ENCODE data around the gene MFF.
"Not testable (repeated sequence)": the region's sequence is repeated elsewhere in the genome, so short reads cannot be mapped to it uniquely, and the experiment has no call there.

MFF gene

GRCh38 chr2:227379095-227379494, 54.0 kb downstream of the MFF start, which contains the start of gene TM4SF20:
TSS of gene TM4SF20 (minus strand) at chr2:227379306. CDS start at chr2:227379268, 38 bp downstream.
- no peak for DNase-seq

- DNase-seq, result peak; percentile 31
These were observed 57.3 kb downstream of the MFF start for GRCh38 chr2:227382241-227382835.

- DNase-seq, result no peak
These were observed 58.6 kb downstream of the MFF start for GRCh38 chr2:227383686-227384085.

GRCh38 chr2:227386630-227387029, 61.6 kb downstream of the MFF start:
- no peak for DNase-seq

GRCh38 chr2:227387583-227387982, 62.5 kb downstream of the MFF start, which contains the start of gene SCYGR1:
TSS of gene SCYGR1 (minus strand) at chr2:227387949. CDS start at chr2:227387949, 0 bp downstream.
- not testable (repeated sequence) for DNase-seq

GRCh38 chr2:227388537-227389011, 63.5 kb downstream of the MFF start:
- DNase-seq, result no peak

- no peak for DNase-seq
These were observed 64.2 kb downstream of the MFF start for GRCh38 chr2:227389231-227389630.

- DNase-seq, result no peak
These were observed 64.6 kb downstream of the MFF start for GRCh38 chr2:227389661-227390060.

GRCh38 chr2:227390468-227391256, 65.6 kb downstream of the MFF start:
- DNase-seq, result no peak

- DNase-seq, result no peak
These were observed 69.3 kb downstream of the MFF start for GRCh38 chr2:227394401-227394800.

GRCh38 chr2:227395556-227395955, 70.5 kb downstream of the MFF start:
- no peak for DNase-seq

- DNase-seq, result no peak
These were observed 72.5 kb downstream of the MFF start for GRCh38 chr2:227397562-227397961.

GRCh38 chr2:227398684-227399670, 73.9 kb downstream of the MFF start:
- DNase-seq, result no peak

GRCh38 chr2:227401550-227401949, 76.5 kb downstream of the MFF start:
- no peak for DNase-seq

GRCh38 chr2:227402321-227402720, 77.3 kb downstream of the MFF start:
- no peak for DNase-seq

- DNase-seq, result no peak
These were observed 77.9 kb downstream of the MFF start for GRCh38 chr2:227402959-227403358.

GRCh38 chr2:227404585-227405271, 79.7 kb downstream of the MFF start:
- no peak for DNase-seq

GRCh38 chr2:227406177-227407031, 81.4 kb downstream of the MFF start:
- DNase-seq, result no peak
